COLO668 (cell line): ENCODE data around the gene CACNA1C.
"Not testable (repeated sequence)": the region's sequence is repeated elsewhere in the genome, so short reads cannot be mapped to it uniquely, and the experiment has no call there.

Source experiments
- DNase-seq: peaks from one replicate; lab custom pipeline; 2025; ENCODE audit not compliant: unreplicated experiment; lab: John Stamatoyannopoulos, UW

CACNA1C gene

DNA sequence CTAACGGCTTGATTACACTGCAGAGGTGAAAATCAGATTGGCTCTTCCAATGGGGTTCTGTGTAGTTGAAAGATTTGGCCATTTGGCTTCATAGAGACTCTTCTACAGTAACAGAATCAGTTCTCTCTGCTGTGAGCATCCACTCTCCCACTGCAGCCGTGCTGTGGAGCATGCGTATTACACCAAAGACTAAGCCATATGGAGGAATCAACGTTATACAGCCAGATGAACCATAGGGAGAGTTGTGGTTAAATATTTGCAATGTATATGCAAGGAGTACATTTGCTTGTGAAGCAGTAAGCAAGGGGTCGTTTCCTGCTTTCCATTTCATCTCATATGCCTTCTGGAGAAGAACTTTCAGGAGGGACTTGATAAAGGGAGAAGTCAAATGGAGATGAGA, 410.9 kb downstream of the CACNA1C start:
- DNase-seq, result no peak

DNA sequence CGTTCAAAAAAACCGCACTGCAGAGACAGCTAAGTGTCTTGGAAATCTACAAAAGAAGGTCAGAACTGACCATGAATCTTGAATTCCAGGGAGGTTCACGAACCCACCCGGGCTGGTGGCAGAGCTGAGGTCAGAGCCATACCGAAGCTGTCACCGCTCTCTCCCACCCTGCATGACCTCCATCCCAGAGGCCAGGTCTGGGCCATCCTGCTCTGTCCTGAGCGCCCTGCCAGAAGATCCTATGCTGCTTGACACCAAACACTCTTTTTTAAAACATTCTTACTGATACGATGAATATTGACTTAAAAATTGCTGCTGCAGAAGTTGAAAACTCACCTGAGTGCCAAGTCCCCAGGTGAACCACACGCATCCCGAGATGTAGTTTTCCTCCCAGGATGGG, 412.9 kb downstream of the CACNA1C start:
- DNase-seq, result no peak

DNA sequence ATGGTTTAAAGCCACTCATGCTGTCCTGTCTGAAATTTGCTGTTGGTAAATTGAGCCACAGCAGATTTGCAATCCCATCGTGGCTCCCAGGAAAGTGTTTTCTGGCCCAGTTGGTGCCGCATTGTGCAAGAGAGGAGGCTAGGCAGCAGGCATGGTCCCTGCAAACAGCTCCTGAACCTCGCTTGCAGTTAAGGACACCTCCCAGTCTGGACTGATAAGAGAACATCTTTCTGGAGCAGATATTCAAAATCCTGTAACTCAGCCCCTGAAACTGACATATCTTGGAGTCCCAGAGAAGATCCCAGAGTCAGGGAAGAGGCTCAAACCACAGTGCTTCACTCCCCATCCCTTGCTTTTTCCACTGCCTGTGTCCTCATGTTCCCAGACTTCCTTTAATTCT, 413.4 kb downstream of the CACNA1C start:
- no peak for DNase-seq

DNA sequence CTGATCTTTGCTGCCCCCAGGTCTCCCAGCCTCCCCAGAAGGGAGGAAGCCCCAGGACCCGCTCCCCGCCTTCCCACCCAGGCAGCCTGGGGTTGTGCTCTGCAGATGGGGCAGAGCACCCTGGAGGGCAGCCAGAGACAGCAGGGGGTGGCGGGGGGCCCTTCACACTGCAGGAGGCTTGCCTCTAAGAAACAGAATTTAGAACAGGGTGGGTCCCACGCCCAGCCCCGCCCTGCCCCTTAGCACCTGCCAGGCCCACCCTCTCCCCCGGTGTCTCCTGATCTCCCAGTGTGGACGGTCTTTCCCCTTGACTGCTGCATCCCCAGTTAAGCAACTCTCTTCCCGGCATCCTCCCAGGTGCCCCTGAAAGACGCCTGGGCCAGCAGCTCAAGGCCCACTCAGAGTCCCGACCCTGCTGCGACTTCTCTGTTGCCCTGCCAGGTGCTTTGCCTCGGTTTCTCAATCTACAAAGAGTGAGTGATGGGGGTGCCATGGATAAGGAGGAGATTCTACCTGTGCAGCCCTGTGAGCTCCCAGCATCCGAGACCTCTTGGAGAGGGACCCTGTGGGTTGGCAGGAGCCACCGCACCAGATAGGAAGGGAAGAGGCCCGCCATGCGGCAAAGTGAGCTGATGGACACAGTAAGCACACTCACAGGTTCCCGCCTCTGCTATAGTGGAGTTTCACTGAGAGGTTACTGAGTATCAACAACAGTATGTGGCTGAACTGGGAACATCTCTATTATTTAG, 414.8 kb downstream of the CACNA1C start:
- no peak for DNase-seq

DNA sequence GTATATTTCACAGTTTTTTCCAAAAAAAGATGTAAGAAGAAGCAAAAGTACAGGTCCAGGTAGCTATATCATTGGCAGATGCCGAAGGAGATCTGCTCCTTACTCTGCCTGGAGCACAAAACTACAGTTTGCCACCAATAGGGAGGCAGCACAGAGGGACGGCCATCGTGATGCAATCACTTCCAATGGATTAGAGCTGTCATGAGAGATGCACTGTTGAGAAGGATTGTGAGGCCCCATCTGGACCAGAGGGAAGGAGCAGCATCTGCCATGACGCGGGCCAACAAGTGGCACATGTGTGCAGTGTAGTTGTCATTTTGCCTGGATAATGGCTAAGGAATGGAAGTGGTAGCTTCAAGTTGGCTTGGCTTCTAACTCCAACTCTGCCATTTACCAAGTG, 423.2 kb downstream of the CACNA1C start:
- DNase-seq, result no peak

DNA sequence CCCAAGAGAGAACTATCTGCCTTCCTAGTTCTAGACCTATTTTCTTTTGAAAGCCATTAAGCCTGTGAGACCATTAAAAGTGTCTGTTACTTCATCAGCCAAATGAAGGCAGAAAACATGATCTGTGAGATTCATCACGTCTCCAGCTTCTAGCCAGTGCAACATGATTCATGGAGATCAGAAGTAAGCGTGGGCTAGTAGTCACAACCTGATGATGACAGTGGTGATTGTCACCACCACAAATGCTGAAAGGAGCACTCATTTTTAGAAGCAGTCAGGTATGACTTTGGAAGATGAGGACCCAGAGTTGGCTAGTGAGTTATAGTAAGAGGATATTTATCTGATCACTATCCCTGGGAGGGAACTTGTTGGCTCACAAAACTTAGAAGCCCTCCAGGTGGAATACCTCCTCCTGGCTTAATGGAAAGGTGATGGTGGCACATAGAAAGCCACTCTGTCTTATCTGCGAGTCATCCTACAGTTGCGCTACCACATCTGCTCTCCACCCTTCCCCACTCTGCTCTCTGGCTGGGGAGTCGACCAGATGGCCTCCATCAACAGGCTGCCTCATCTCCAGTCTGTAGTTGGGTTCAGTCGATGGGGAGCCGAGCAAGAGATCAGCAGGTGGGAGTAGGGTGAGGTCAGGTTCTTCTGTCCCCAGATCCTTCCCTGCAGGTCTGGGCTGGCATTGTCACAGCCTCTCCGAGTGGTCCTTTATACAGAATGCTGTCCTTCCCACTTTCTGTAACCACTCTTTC, 424.4 kb downstream of the CACNA1C start:
- no peak for DNase-seq

DNA sequence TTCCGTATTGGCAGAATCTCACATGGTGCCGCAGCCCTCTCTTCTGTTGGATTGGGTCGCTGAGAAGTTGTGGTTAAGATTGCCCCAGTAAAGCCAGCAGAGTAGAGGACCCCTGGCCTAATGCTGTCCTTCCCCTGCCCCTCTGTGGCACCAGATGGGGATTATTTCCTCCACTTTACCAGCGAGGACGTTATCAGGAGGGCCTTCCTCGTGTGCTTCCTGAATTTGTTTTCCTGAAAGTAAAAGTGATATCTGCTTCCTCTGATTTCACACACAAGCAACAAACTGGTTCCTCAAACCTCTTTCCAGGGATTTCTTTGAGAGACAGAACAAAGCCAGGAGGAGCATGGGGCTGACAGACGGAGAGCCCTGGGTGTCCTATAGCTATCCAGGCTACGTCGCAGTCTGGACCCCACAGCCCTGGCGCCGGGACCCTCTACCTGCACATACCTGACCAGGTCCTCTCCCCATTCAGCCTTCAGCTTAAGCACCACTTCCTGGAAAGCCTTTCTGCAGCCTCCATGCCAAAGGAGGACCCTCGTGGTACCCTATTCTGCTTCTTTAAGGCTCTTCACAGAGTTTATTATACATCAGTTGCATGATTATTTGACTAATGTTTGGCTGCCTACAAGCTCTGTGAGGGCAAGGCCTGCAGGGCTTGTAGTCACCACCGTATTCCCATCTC, 427.2 kb downstream of the CACNA1C start:
- DNase-seq, result no peak

DNA sequence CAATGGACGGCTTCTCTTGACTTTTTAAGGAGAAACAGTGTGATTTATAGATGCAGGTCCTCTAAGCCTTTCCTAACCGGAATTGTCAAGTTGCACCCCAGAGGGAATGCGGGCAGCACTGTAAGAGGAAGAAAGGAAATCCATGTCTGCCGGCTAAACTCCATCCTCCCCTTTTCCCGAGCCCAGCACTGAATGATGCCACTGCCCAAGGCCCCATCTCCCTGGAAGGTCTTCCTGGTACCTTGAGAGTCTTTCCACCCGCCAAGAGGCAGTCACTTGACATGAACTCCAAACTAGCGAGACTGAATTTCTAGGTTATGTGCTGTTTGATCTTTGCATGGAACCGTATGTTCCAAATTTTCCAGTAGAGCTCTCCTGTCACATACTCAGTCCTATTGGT, 428.6 kb downstream of the CACNA1C start:
- DNase-seq, result no peak

DNA sequence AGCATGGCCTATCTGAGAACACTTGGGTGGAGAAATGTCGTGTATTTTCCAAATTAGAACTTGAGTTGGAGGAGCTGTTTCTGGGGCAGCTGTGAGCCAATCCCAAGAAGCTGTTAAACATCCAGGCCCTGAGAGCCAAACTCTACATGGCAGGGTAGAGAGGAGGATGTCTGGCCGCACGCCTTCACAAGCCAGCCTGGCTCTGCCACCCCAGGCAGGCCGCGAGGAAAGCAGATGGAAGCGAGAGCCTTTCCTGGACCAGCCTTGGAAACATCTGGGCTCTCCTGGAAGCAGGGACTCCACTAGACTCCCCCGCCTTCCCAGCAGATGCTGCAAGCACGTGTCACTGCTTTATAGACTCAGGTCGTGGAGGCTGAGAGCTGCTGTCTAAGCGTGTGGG, 429.2 kb downstream of the CACNA1C start:
- DNase-seq, result no peak

DNA sequence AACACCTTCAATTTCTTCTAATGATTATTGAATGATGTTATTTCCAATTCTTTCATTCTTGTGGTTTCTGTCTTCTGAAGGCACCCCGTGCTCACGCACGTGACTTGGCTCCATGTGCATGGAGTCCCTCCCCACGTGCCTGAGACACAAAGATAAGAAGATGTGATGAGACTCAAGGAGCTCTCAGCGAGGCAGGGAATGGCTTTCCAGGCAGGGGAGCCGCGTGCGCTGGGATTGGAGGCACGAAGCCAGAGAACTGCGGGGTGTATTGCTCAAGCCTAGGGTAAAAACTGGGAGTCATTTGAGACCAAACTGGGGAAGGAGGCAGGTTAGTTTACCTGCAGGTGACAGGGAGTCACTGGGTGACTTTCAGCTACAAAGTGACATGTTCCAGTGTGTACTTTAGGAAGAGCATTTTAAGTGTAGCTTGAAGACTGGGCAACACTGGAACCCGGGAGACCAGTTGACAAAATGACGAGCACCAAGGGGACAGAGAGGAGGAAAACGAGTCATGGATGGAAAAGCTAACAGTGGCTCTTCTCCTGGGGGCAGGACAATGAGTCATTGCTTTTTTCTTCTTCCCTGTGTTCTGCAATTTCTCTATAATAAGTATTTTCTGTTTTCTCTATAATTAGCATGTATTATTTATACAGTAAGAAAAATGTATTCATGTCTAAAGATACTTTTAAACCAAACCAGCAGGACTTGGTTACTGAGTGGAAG, 430.3 kb downstream of the CACNA1C start:
- DNase-seq, result no peak

DNA sequence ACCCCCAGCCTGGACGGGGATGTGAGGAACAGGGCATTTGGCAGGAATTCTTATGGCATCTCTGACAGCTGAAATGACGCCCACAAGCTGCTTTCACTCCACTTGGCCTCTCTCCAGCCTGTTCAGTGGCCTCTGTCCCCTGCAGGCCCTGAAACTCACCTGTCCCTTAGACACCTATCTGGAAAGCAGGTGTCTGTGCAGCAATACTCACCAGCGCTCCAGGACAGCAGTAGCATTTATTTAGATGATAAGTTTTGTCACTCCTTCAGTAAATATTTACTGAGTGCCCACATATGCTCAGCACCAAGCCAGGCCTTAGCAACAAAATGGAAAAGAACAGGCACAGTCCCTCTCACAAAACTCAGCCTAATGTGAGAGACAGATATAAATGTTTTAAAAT, 430.9 kb downstream of the CACNA1C start:
- peak; percentile 27 for DNase-seq

DNA sequence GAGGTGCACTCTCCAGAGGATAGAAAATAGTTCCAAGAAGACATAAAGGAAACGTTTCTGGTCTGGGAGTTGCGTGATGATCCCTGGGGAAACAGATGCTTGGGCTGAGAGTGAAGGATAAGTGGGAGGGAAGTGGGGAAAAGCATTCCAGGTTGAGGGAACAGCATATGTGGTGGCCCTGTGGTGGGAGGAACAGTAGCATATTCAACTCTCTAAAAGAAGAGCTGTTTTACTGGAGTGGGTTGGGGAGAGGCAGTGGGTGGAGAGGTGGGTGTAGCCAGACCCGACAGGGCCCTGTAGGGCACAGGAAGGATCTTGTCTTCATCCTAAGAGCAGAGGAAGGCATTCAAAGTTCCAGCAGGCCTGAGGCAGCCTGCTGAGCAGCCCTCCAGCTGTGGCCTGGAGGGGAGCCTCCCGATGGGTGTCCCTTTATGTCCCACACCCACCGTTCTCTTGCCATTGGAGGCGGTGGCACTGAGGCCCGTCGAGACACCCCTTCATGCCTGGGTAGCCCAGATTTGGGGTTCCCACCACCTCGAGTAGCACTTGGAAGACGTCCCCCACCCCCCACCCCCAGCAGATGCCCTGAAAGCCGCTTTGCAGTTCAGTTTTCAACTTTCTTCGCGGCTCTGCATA, 431.5 kb downstream of the CACNA1C start:
- no peak for DNase-seq

DNA sequence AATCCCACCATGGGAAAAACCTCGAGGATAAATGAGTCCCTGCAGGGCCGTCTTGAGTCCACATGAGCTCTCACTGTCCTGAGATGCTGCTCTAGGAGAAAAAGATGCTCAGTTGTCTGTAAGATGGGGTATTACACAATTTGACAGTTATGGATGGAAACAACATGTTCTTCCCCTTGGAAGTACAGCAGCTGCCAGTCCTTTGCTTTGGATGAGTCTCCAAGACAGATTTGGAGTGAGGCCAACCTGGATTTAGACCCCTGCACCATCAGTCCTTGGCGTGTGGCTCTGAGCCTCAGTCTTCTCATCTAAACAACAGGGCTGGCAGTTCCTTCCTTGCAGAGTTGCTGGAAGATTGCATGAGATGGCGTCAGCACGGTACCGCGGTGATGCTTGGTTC, 432.9 kb downstream of the CACNA1C start:
- no peak for DNase-seq

DNA sequence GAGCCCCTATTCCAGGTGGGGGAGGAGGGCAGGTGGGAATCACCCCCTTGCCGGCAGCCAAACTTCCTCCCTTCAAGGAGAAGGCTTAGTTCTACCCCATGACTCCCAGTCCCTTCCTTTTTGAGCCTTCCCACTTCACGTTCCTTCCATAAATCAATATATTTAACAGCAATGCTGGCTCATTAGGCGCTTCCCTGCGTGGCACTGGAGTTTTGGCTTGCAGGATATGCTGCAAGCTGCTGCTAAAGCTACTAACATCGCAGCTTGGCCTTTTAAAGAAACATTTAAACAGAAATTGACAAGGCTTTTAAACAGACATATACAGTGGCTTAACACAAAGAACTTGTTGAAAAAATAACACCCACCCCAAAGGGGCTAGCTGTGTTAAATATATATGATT, 434.0 kb downstream of the CACNA1C start:
- no peak for DNase-seq

DNA sequence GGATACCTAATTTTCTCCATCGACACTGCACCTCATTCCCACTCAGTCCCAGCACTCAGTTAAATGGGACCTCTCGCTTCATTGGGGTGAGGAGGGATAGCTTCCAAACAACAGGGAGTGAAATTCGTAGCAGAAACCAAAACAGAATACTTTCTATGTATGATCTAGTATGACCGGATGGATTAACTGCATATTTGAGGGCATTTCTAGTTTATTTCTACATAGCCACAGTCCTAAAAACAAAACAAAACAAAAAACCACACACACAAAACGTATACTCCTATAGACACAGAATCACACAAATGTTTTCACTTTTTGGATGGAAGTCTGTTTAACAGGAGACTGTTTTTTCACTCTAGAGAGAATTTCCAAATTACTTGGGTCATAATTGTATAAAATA, 434.5 kb downstream of the CACNA1C start:
- DNase-seq, result no peak

DNA sequence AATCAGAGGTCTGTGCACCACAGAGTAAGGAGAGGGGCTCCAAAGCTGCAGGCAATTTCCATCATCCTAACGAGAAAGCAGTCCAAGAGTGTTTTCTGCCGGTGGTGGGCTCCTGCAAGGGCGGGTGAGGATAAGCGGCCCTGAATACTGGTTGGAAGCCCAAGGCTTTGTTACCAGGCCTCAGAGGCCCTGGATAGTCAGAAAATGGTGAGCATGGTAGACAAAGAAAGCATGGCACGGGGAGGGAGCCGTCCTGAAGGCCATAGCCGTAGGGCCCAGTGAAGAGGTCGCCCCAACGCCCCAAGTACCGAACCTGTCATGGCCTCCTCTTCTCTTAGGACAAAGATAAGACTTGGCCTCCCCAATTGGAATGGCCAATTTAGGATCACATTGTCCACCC, 435.3 kb downstream of the CACNA1C start:
- no peak for DNase-seq

DNA sequence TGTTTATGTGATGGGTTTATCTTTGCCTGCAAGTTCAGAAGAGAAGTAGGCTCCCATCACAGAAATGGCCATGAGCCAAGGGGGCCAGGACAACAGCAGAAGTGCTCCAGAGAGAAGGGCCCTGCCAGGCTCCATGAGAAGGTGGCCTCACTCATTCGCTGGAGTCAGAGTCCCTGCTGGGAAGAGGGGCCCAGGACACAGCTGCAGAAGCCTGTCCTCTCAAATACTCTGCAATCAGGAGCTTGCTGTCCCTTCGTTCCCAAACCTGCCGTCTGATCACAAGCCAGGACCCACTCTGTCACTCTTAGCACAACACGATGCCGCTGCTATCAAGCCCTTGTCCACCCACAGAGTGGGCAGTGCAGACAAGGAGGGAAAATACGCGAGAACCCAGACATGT, 435.8 kb downstream of the CACNA1C start:
- DNase-seq, result no peak

DNA sequence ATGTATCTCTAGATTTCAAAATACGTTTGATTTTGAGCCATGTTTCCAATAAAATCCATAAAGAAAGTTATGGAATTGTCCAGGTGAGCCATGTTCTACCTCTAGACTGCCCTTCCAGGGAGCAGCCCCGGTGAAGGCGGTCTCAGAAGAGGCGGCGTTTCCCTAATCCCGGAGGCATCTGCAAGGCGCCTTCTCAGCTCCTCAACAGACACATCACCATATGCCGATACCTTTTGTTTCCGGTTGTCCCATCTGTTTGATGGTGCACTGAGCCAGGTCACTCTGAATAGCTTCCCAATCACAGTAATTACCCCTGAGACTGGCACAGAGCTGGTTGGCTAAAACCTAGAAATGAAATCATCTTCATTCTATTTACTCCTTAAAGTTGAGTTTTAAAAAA, 436.5 kb downstream of the CACNA1C start:
- no peak for DNase-seq

DNA sequence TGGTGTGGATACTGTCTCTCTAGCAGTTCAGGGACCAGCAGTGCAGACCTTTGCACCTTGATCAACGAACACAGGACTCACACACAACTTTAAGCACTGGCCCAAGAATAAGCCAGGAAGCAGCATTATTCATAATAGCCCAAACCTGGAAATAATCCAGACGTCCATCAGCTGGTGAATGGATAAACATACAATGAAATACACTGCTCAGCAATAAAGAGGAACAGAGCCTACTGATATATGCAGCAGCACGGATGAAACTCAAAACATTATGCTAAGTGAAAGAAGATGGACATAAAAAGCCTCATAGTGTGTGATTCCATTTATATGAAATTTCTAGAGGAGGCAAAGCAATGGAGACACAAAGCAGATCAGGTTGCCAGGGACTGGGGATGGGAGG, 438.0 kb downstream of the CACNA1C start:
- no peak for DNase-seq

DNA sequence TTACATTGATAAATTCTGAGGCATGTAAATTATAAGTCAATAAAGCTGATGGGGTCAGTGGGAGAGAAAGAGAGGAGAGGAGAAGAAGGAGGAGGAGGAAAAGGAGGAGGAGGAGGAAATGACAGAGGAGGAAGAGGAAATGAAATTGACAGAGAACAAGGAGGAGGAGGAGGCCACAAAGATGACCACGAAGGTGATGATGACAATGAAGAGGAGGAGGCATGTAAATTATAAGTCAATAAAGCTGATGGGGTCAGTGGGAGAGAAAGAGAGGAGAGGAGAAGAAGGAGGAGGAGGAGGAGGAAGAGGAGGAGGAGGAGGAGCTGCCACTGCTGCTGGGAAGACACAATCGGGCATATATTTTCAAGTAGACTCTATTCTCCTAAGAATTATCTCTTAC, 438.6 kb downstream of the CACNA1C start:
- DNase-seq, result not testable (repeated sequence)

DNA sequence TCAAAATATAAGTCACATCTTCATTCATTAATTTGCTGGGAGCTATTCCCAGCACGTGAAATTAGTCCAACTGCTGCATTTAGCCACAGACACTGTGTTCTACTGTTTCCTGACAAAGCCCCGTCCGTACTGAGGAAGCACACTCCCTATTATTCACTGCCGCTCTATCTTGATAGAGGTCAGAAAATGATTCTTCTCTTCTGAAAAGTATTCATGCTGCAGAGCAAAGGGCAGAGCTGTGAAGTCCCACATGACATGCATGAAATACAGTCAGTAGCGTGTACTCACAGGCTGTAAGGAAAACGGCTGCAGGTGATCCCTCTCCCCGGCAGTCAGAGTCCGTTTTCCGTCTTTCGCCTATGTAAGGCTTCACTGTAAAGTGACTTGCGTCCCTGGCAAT, 439.4 kb downstream of the CACNA1C start:
- DNase-seq, result no peak
